Breast epithelium (tissue), 4 donors: ENCODE data around the gene METTL2B. TPM values are rescaled to one million over a fixed set of nuclear protein-coding genes. Genes with fewer than 3 reads are reported as not detected.
A peak's percentile ranks its signal among the peaks of the same experiment; 100 is the strongest.
"Not testable (repeated sequence)": the region's sequence is repeated elsewhere in the genome, so short reads cannot be mapped to it uniquely, and the experiment has no call there.

ENCODE experiments used
- DNase-seq, 2 donors: peaks; one replicate each; pipeline ENCODE4 v3.0.0-alpha.2; 2019; ENCODE audit warnings: low spot score in 2 of 2
- H3K27ac ChIP-seq, 2 donors: fragments of 200-600 bp; sonication (generic) in 1 of 2; one replicate each; pipeline ENCODE4 v1.5.1; 2016 to 2019; ENCODE audit warnings: mild to moderate bottlenecking in 1 of 2
- H3K27me3 ChIP-seq, 2 donors: fragments of 200-600 bp; sonication (generic) in 1 of 2; one replicate each; pipeline versions ENCODE4 v1.5.1 to v1.6.0; 2017 to 2019; ENCODE audit warnings: control low read depth in 1 of 2, mild to moderate bottlenecking in 1 of 2
- H3K36me3 ChIP-seq: fragments of 200-600 bp; one replicate; pipeline ENCODE4 v1.5.1; 2019
- H3K4me1 ChIP-seq, 2 donors: fragments of 200-600 bp; sonication (generic); one replicate each; pipeline ENCODE4 v1.5.1; 2016 to 2019; ENCODE audit warnings: control low read depth in 1 of 2
- H3K4me3 ChIP-seq, 3 donors: fragments of 200-600 bp; sonication (generic); 1 replicate in 2 of 3; 2 replicates in 1 of 3; pipeline ENCODE4 v1.5.1; 2016 to 2019; ENCODE audit warnings: mild to moderate bottlenecking in 3 of 3, moderate library complexity in 2 of 3
- H3K9me3 ChIP-seq, 2 donors: fragments of 200-600 bp; sonication (generic) in 1 of 2; one replicate each; pipeline ENCODE4 v1.5.1; 2016 to 2019; ENCODE audit warnings: control low read depth in 1 of 2
- CTCF ChIP-seq, 3 donors: fragments of 450-650 bp; IDR thresholded peaks; one replicate each; pipeline ENCODE4 v1.5.1; 2016 to 2017; ENCODE audit warnings: antibody characterized with exemption in 3 of 3, mild to moderate bottlenecking in 3 of 3, moderate library complexity in 3 of 3
- POLR2A ChIP-seq: fragments of 450-650 bp; IDR thresholded peaks from one replicate; pipeline ENCODE4 v1.6.1; 2016; ENCODE audit warnings: antibody characterized with exemption, mild to moderate bottlenecking, moderate library complexity
- POLR2AphosphoS5 ChIP-seq, 3 donors: sonication (generic); formaldehyde crosslinking; IDR thresholded peaks; one replicate each; pipeline ENCODE4 v1.6.1; 2017; ENCODE audit warnings: antibody characterized with exemption in 3 of 3
- intact Hi-C: fragments of 100-400 bp; cut with DNase I; formaldehyde crosslinking; loops from one replicate; pipeline ENCODE4 v1.15.1; 2023; ENCODE audit warnings: low total_unique reads
- total RNA-seq, 3 donors: library from RNA; depleted of rRNA; stranded (reverse); fragments of >200 nt; gene quantifications; one replicate each; pipeline ENCODE4 v1.1.0, GENCODE V29; 2016

METTL2B gene
- total RNA-seq, 3 donors from 2014 or later, result 19.4 to 28.7 (median 23.6) TPM

GRCh38 chr7:128455543-128456254 lies 20.8 kb upstream of the METTL2B start, which contains the start of gene HILPDA:
Gene HILPDA, plus strand, starts transcription at chr7:128455878. Its CDS starts 1,391 bp downstream, at chr7:128457269.
- no peaks in the 10 kb centered on the region for H3K9me3 ChIP-seq
- H3K4me3 ChIP-seq, result peak within 1 kb of the TSS; percentile 74 to 99 (median 84)
- H3K4me1 ChIP-seq, result peaks cover 0 to 11% of the 10 kb centered on the region in 2 donors
- H3K36me3 ChIP-seq, result no peaks in the 10 kb centered on the region
- H3K27ac ChIP-seq, result peak within 1 kb of the TSS; percentile 92 to 96
- intact Hi-C loops, result no loop called here
- H3K27me3 ChIP-seq, result no peaks in the 10 kb centered on the region
- TF ChIP-seq CTCF (IDR thresholded peaks at IDR 0.05) (no peak), POLR2A (peak; percentile 63), POLR2AphosphoS5 (IDR thresholded peaks at IDR 0.05) (peak; percentile 85 to 90 (median 86))
- peak; percentile 87 to 91 for DNase-seq

- H3K4me1 ChIP-seq, result peaks cover 0 to 11% of the 10 kb centered on the region in 2 donors
- no peak for DNase-seq
- H3K9me3 ChIP-seq, result no peaks in the 10 kb centered on the region
- intact Hi-C loops, result no loop called here
- no peaks in the 10 kb centered on the region for H3K27me3 ChIP-seq
- H3K4me3 ChIP-seq, result peak overlapping the region; percentile 74 to 99 (median 84)
- TF ChIP-seq POLR2A, result no peak
- TF ChIP-seq CTCF (IDR thresholded peaks at IDR 0.05), result no peak
- no peak for TF ChIP-seq POLR2AphosphoS5 (IDR thresholded peaks at IDR 0.05)
- H3K27ac ChIP-seq, result peak overlapping the region; percentile 92 to 96
- no peaks in the 10 kb centered on the region for H3K36me3 ChIP-seq
Measured at GRCh38 chr7:128456255-128456725, 20.3 kb upstream of the METTL2B start.

GRCh38 chr7:128457385-128457784 lies 19.2 kb upstream of the METTL2B start:
- H3K4me1 ChIP-seq, result peaks cover 0 to 11% of the 10 kb centered on the region in 2 donors
- DNase-seq, H3K27ac ChIP-seq, H3K9me3 ChIP-seq, H3K27me3 ChIP-seq, intact Hi-C loops, H3K36me3 ChIP-seq: not testable (repeated sequence)
- H3K4me3 ChIP-seq, result peak overlapping the region in 1 of 3 donors; percentile 99

- TF ChIP-seq POLR2A, result no peak
- no peak for TF ChIP-seq POLR2AphosphoS5 (IDR thresholded peaks at IDR 0.05)
- no peak for TF ChIP-seq CTCF (IDR thresholded peaks at IDR 0.05)
- Histone ChIP-seq H3K9me3 (no peaks in the 10 kb centered on the region), H3K4me3 (no peak overlapping the region), H3K27ac (peak overlapping the region in 1 of 2 donors; percentile 33), H3K27me3 (no peaks in the 10 kb centered on the region), H3K4me1 (peaks cover 0 to 11% of the 10 kb centered on the region in 2 donors), H3K36me3 (no peaks in the 10 kb centered on the region)
- DNase-seq, result no peak
- intact Hi-C loops, result no loop called here
Measured at GRCh38 chr7:128458956-128459355, 17.6 kb upstream of the METTL2B start.

- no peak overlapping the region for H3K27ac ChIP-seq
- no peaks in the 10 kb centered on the region for H3K27me3 ChIP-seq
- peak; percentile 78 to 88 (median 80) for TF ChIP-seq CTCF (IDR thresholded peaks at IDR 0.05)
- TF ChIP-seq POLR2A, result no peak
- peak in 1 of 2 donors; percentile 63 for DNase-seq
- H3K4me3 ChIP-seq, result peak overlapping the region in 1 of 3 donors; percentile 5
- intact Hi-C loops, result no loop called here
- no peaks in the 10 kb centered on the region for H3K9me3 ChIP-seq
- peaks cover 0 to 11% of the 10 kb centered on the region in 2 donors for H3K4me1 ChIP-seq
- no peaks in the 10 kb centered on the region for H3K36me3 ChIP-seq
Measured at GRCh38 chr7:128459394-128459878, 17.1 kb upstream of the METTL2B start.
